Measurements from ENCODE around the gene GAS2L3. TPM values are rescaled to one million over a fixed set of nuclear protein-coding genes. Genes with fewer than 3 reads are reported as not detected.

The GAS2L3 gene
- 1 to 10 TPM; 2.7 to 3.1 TPM for total RNA-seq

DNA sequence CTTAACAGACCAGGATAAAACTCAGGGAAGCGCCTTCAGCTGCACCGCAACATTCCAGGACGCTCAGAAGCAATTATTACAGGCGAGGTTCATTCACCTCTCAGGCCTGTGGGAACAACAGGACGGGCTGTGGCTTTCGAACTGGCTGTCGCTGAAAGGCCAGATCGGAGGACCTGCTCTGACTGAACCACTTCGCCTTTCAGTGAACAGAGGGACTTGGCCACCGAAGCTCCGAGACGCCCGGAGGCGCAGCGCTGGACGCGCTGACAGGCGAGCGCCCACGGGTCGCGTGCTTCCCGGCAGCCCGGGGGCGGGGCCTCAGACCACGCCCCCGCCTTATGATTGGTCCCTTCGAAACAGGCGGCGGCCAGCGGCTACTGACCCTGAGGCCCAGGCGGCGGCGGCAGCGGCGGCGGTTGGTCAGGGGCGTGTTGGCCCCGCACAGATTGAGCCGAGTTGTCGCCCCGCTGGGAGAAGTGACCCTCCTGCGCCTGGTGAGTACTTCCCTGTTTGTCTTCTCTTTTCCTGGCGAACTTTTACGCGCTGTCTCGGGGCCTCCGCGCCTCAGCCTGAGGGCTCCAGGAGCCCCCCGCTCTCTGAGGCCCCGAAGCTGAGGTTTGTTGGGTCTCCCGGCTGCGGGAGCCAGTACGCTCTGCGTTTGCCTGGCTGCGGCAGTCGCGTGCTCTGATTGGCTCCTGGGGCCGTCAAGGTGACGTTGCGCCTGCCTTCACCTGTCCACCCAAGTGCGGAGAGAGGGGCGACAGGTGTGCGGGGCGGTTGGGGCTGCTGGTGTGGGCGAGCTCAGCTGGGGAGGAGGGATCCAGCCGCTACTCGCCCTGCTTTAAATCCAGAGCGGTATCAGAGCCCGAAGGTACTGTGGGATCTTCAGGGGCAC, at the start of gene GAS2L3:
Gene GAS2L3 (plus strand): TSS at position 393 of the 895 bp plus-strand sequence. CDS start 21,221 bp downstream, outside the sequence.
- Mint-ChIP-seq H3K4me1 (ENCODE audit: low read depth in 2 of 2) (peaks cover 3 to 10% of the 10 kb centered on the region in 2 donors), H3K27me3 (peaks cover 6 to 14% of the 10 kb centered on the region in 2 donors), H3K27ac (peak within 1 kb of the TSS in 1 of 2 donors; percentile 20), H3K4me3 (peak within 1 kb of the TSS; percentile 90), H3K36me3 (no peaks in the 10 kb centered on the region), H3K9me3 (no peaks in the 10 kb centered on the region)
- peak; percentile 96 to 99 for ATAC-seq
- peak; percentile 80 for DNase-seq (ENCODE audit: low spot score)

DNA sequence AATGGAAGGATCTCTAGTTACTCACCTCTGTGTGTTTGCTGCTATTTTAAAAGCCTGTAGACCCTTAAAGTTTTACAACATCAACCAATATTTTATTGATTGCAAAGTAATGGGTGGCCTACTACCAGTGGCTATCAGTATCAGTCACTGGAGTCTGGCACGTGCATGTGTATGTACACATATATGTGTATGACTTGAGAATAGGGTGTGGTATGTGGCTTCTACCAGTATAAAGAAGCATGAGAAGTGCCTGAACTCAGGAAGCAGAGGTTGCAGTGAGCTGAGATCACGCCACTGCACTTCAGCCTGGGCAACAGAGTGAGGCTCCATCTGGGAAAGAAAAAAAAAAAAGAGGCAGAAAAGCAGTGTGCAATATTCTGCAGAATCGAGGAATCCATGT, 45.5 kb upstream of the GAS2L3 start:
- DNase-seq (ENCODE audit: low spot score) (no peak), ATAC-seq (no peak)
- no peak overlapping the region for H3K27ac Mint-ChIP-seq
- H3K4me1 Mint-ChIP-seq (ENCODE audit: low read depth in 2 of 2) = no peaks in the 10 kb centered on the region
- H3K36me3 Mint-ChIP-seq = no peaks in the 10 kb centered on the region
- peaks cover 16 to 25% of the 10 kb centered on the region in 2 donors for H3K27me3 Mint-ChIP-seq
- peaks cover 3% of the 10 kb centered on the region for H3K9me3 Mint-ChIP-seq
- no peak overlapping the region for H3K4me3 Mint-ChIP-seq

- peaks cover 3% of the 10 kb centered on the region for H3K9me3 Mint-ChIP-seq
- DNase-seq (ENCODE audit: low spot score) (no peak), ATAC-seq (no peak)
- no peak overlapping the region for H3K4me3 Mint-ChIP-seq
- peaks cover 14 to 21% of the 10 kb centered on the region in 2 donors for H3K27me3 Mint-ChIP-seq
- H3K27ac Mint-ChIP-seq = no peak overlapping the region
- H3K36me3 Mint-ChIP-seq = no peaks in the 10 kb centered on the region
- no peaks in the 10 kb centered on the region for H3K4me1 Mint-ChIP-seq (ENCODE audit: low read depth in 2 of 2)
Measured at GRCh38 chr12:100528471-100529127, 44.9 kb upstream of the GAS2L3 start.

DNA sequence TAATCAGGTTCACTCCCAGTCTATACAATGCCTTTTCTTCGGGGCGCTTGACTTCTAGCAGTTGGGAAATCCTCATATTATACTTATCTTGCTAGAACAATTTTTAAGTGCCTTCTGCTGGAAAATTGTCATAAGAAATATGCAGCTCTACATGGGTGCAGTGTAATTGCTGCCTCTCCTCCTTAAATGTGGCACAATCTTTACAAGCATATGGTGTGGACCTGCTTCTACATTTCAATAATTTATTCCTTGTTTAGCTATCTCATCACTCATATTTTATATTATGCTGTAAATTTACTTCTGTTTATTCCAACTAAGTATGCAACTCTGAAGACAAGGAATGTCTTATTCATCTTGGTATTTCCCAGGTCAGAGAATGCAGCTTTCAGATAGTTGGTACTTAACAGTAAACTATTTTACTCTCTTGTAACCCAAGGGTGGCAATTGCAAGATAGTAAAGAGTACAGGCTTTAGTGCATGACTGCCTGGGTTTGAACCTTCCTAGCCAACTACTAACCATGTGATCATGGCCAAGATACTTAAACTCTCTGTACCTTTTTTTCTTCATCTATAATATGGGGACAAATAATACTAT, 43.6 kb upstream of the GAS2L3 start:
- DNase-seq (ENCODE audit: low spot score) (no peak), ATAC-seq (no peak)
- H3K4me3 Mint-ChIP-seq = no peak overlapping the region
- H3K36me3 Mint-ChIP-seq = no peaks in the 10 kb centered on the region
- peaks cover 13 to 17% of the 10 kb centered on the region in 2 donors for H3K27me3 Mint-ChIP-seq
- H3K4me1 Mint-ChIP-seq (ENCODE audit: low read depth in 2 of 2) = no peaks in the 10 kb centered on the region
- peaks cover 3% of the 10 kb centered on the region for H3K9me3 Mint-ChIP-seq
- no peak overlapping the region for H3K27ac Mint-ChIP-seq

DNA sequence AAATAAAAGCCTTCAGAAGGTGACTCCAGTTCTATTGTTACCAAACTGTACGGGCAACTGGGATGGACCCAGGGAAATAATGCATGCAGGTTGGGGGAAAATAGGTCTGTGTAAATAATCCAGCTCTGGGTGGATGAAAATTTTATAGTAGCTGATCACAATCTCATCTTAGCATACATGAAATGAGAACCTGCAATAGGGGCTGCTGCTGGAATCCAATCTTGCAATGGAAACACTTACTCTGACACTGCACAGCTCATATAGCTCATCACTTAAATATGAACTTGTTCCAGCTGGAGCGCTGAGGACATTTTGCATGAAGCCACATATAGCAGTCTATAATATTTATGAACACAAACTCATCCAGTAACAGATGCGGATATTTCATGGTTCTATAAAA, 40.1 kb upstream of the GAS2L3 start:
- ATAC-seq (no peak), DNase-seq (ENCODE audit: low spot score) (no peak)
- H3K4me3 Mint-ChIP-seq = no peak overlapping the region
- no peaks in the 10 kb centered on the region for H3K36me3 Mint-ChIP-seq
- no peak overlapping the region for H3K27ac Mint-ChIP-seq
- peaks cover 12 to 19% of the 10 kb centered on the region in 2 donors for H3K27me3 Mint-ChIP-seq
- H3K4me1 Mint-ChIP-seq (ENCODE audit: low read depth in 2 of 2) = no peaks in the 10 kb centered on the region
- H3K9me3 Mint-ChIP-seq = peaks cover 3% of the 10 kb centered on the region

DNA sequence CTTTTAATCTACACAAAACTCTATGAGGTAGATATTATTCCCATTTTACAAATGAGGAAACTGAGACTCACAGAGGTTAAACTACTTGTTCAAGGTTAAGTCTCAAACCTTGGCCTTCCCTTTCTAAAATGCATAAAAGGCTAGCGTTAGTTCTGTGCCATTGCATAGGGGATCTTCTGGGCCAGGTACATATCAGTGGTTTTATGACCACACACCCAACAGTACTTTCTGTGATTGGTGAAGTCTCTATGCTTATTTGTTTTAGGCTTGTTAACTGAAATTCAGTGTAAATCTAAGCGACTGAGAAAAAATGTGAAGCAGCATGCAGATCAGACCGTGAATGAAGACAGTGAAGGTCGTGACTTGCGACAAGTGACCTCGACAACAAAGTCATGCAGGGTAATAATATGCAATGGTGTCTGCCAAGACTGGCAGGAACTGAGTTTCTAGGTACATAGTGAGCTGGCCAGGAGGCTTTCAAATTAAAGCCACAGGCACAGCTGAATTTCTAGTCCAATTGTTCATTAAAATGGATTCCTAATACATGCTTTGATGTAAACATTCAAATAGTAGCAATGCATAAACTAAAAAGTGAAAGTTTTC, 38.8 kb upstream of the GAS2L3 start:
- peaks cover 6 to 22% of the 10 kb centered on the region in 2 donors for H3K27me3 Mint-ChIP-seq
- DNase-seq (ENCODE audit: low spot score) (no peak), ATAC-seq (no peak)
- H3K27ac Mint-ChIP-seq = no peak overlapping the region
- no peak overlapping the region for H3K4me3 Mint-ChIP-seq
- no peaks in the 10 kb centered on the region for H3K36me3 Mint-ChIP-seq
- peaks cover 3% of the 10 kb centered on the region for H3K9me3 Mint-ChIP-seq
- no peaks in the 10 kb centered on the region for H3K4me1 Mint-ChIP-seq (ENCODE audit: low read depth in 2 of 2)

DNA sequence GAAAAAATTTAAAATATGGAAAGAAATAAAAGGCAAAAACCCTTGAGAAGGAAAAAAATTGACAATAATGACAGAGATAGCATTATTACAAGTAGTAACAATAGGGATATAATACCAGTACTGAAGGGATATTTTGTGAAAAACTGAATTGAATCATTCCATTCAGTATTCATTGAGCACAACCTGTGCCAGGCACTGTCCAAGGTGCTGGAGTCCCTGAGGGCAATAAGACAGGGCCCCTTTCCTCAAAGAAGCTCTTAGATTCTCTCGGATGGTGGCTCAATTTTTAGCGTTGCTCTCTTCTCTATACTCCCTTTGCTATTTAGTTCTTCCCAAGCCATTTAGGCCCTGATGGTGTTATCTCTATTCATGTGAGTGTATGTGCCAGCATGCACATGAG, 34.3 kb upstream of the GAS2L3 start:
- ATAC-seq = no peak
- H3K27ac Mint-ChIP-seq = no peak overlapping the region

DNA sequence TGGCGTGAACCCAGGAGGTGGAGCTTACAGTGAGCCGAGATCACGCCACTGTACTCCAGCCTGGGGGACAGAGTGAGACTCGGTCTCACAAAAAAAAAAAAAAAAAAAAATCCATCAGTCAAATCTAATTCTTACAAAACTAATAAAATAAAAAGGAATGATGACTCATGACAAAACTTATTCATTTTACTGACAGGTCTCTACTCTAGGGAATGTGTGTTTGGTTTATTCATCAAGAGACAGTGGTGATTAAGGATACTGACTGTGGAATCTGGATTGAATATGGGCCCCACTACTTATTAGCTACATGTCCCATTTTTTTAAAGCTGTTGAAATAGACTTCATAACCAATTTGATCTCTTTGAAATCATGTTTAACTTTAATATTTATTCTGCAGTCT, 29.3 kb upstream of the GAS2L3 start:
- DNase-seq (ENCODE audit: low spot score) = no peak
- no peaks in the 10 kb centered on the region for H3K4me1 Mint-ChIP-seq (ENCODE audit: low read depth in 2 of 2)
- H3K4me3 Mint-ChIP-seq = no peak overlapping the region
- H3K36me3 Mint-ChIP-seq = no peaks in the 10 kb centered on the region
- H3K27ac Mint-ChIP-seq = no peak overlapping the region
- peaks cover 12 to 26% of the 10 kb centered on the region in 2 donors for H3K27me3 Mint-ChIP-seq
- no peaks in the 10 kb centered on the region for H3K9me3 Mint-ChIP-seq
- no peak for ATAC-seq

More for the DNA sequence above, 34.3 kb upstream of the GAS2L3 start:
- Mint-ChIP-seq H3K36me3 (no peaks in the 10 kb centered on the region), H3K4me1 (ENCODE audit: low read depth in 2 of 2) (no peaks in the 10 kb centered on the region), H3K27me3 (peaks cover 8 to 35% of the 10 kb centered on the region in 2 donors), H3K4me3 (no peak overlapping the region), H3K9me3 (no peaks in the 10 kb centered on the region)
- DNase-seq (ENCODE audit: low spot score) = no peak

- Mint-ChIP-seq H3K27me3 (peaks cover 12 to 21% of the 10 kb centered on the region in 2 donors), H3K4me1 (ENCODE audit: low read depth in 2 of 2) (no peaks in the 10 kb centered on the region), H3K27ac (no peak overlapping the region), H3K9me3 (no peaks in the 10 kb centered on the region), H3K36me3 (no peaks in the 10 kb centered on the region), H3K4me3 (no peak overlapping the region)
- ATAC-seq = no peak
- no peak for DNase-seq (ENCODE audit: low spot score)
Measured at GRCh38 chr12:100545092-100545491, 28.4 kb upstream of the GAS2L3 start.

GRCh38 chr12:100553936-100554335, 19.5 kb upstream of the GAS2L3 start:
- H3K4me1 Mint-ChIP-seq (ENCODE audit: low read depth in 2 of 2) = no peaks in the 10 kb centered on the region
- H3K27me3 Mint-ChIP-seq = peaks cover 0 to 2% of the 10 kb centered on the region in 2 donors
- no peak for ATAC-seq
- H3K36me3 Mint-ChIP-seq = no peaks in the 10 kb centered on the region
- no peak overlapping the region for H3K4me3 Mint-ChIP-seq
- H3K9me3 Mint-ChIP-seq = no peaks in the 10 kb centered on the region
- DNase-seq (ENCODE audit: low spot score) = no peak
- no peak overlapping the region for H3K27ac Mint-ChIP-seq

DNA sequence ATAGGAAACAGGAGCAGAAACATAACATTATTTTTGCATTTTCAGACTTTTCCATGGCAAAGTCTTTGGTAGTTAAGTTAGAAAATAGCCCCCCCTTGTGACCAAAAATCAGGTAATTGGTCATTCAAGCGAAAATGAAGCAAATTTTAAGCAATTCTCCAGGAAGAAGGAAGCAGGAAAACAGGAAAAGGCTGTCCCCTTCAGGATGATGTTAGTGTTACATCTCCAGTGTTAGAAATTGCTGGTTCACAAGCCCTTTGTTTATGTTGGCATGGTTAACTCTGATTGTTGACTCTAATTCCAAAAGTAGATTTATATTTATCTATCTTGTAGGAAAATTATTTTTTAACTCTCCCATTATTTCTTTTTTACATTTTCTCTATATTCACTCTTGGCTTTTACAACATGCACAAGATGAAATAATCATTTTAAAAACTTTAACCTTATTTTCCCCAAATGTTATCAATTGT, 18.8 kb upstream of the GAS2L3 start:
- Mint-ChIP-seq H3K27ac (no peak overlapping the region), H3K4me1 (ENCODE audit: low read depth in 2 of 2) (no peaks in the 10 kb centered on the region), H3K9me3 (no peaks in the 10 kb centered on the region), H3K4me3 (no peak overlapping the region), H3K27me3 (peaks cover 0 to 2% of the 10 kb centered on the region in 2 donors), H3K36me3 (no peaks in the 10 kb centered on the region)
- DNase-seq (ENCODE audit: low spot score) (no peak), ATAC-seq (no peak)

GRCh38 chr12:100555722-100556121, 17.8 kb upstream of the GAS2L3 start:
- H3K27me3 Mint-ChIP-seq = peaks cover 6 to 8% of the 10 kb centered on the region in 2 donors
- no peak for ATAC-seq
- H3K36me3 Mint-ChIP-seq = no peaks in the 10 kb centered on the region
- no peak overlapping the region for H3K4me3 Mint-ChIP-seq
- H3K9me3 Mint-ChIP-seq = no peaks in the 10 kb centered on the region
- H3K4me1 Mint-ChIP-seq (ENCODE audit: low read depth in 2 of 2) = no peaks in the 10 kb centered on the region
- no peak overlapping the region for H3K27ac Mint-ChIP-seq
- DNase-seq (ENCODE audit: low spot score) = no peak

GRCh38 chr12:100557357-100557756, 16.1 kb upstream of the GAS2L3 start:
- Mint-ChIP-seq H3K27ac (no peak overlapping the region), H3K4me1 (ENCODE audit: low read depth in 2 of 2) (no peaks in the 10 kb centered on the region), H3K27me3 (peaks cover 7 to 9% of the 10 kb centered on the region in 2 donors), H3K4me3 (no peak overlapping the region), H3K9me3 (no peaks in the 10 kb centered on the region), H3K36me3 (no peaks in the 10 kb centered on the region)
- DNase-seq (ENCODE audit: low spot score) = no peak
- no peak for ATAC-seq

Data from natural killer cell treated with Interleukin-12 subunit alpha and Interleukin-12 subunit beta and Interleukin-15 and Interleukin-18, amount 100 ng/mL, for 72 hours (primary cell).